GM23338 (cell line): ENCODE results near the gene OOSP4B.

Source experiments
- CREB1 ChIP-seq: fragments of 250-450 bp; sonication (Bioruptor Pico); IDR thresholded peaks from 2 replicates; pipeline ENCODE4 v1.5.0; 2020; ENCODE audit warnings: low read depth, mild to moderate bottlenecking, moderate library complexity
- CTCF ChIP-seq, 2 experiments: fragments of 200-600 bp in 1 of 2; sonication (generic) in 1 of 2; conservative IDR thresholded peaks; 2 replicates each; pipeline versions ENCODE4 v1.5.1 to v1.6.1; 2016 to 2017; ENCODE audit warnings: antibody characterized with exemption in 2 of 2, low read depth in 2 of 2, mild to moderate bottlenecking in 2 of 2, moderate library complexity in 1 of 2
- EZH2 ChIP-seq: fragments of 200-600 bp; sonication (generic); IDR thresholded peaks from one replicate; pipeline ENCODE4 v1.8.0; 2017; ENCODE audit warnings: antibody characterized with exemption, mild to moderate bottlenecking, low read depth; ENCODE audit not compliant: unreplicated experiment
- EZH2phosphoT487 ChIP-seq: fragments of 200-600 bp; sonication (generic); IDR thresholded peaks from one replicate; pipeline ENCODE4 v1.8.1; 2018; ENCODE audit warnings: antibody characterized with exemption; ENCODE audit not compliant: unreplicated experiment
- JUNB ChIP-seq: IDR thresholded peaks from one replicate; pipeline ENCODE4 v1.6.1; 2016; ENCODE audit warnings: antibody characterized with exemption; ENCODE audit not compliant: unreplicated experiment
- NANOG ChIP-seq: IDR thresholded peaks from 2 replicates; pipeline ENCODE4 v1.6.1; 2016; ENCODE audit warnings: antibody characterized with exemption, borderline replicate concordance
- POLR2AphosphoS5 ChIP-seq: IDR thresholded peaks from 2 replicates; pipeline ENCODE4 v1.6.1; 2016; ENCODE audit warnings: antibody characterized with exemption, low read depth
- REST ChIP-seq: IDR thresholded peaks from one replicate; pipeline ENCODE4 v1.6.1; 2018; ENCODE audit warnings: antibody characterized with exemption; ENCODE audit not compliant: unreplicated experiment
- STAT1 ChIP-seq: IDR thresholded peaks from one replicate; pipeline ENCODE4 v1.6.1; 2016; ENCODE audit warnings: antibody characterized with exemption; ENCODE audit not compliant: unreplicated experiment
- ZNF114 ChIP-seq: fragments of 250-450 bp; sonication (Bioruptor Pico); IDR thresholded peaks from 2 replicates; pipeline ENCODE4 v1.5.0; 2020; ENCODE audit warnings: mild to moderate bottlenecking, moderate library complexity
- ZNF331 ChIP-seq: fragments of 250-450 bp; sonication (Bioruptor Pico); IDR thresholded peaks from 2 replicates; pipeline ENCODE4 v1.5.0; 2020; ENCODE audit warnings: low read depth, mild to moderate bottlenecking, moderate library complexity
- TF ChIP-seq, protein P1 (sequence below): fragments of 250-450 bp; sonication (Bioruptor Pico); IDR thresholded peaks from 2 replicates; pipeline ENCODE4 v1.5.0; 2020; ENCODE audit warnings: mild to moderate bottlenecking, moderate library complexity
- TF ChIP-seq, protein P2 (sequence below): IDR thresholded peaks from 2 replicates; pipeline ENCODE4 v1.6.1; 2016; ENCODE audit warnings: antibody characterized with exemption

- no peak for TF ChIP-seq CTCF (conservative IDR thresholded peaks at IDR 0.05; ENCODE audit: low read depth in 2 of 2)
- no peak for TF ChIP-seq JUNB
- no peak for TF ChIP-seq POLR2AphosphoS5
- TF ChIP-seq CREB1 (CRISPR knock-in tag), result no peak
- TF ChIP-seq EZH2phosphoT487, result no peak
- TF ChIP-seq, protein P1, sequence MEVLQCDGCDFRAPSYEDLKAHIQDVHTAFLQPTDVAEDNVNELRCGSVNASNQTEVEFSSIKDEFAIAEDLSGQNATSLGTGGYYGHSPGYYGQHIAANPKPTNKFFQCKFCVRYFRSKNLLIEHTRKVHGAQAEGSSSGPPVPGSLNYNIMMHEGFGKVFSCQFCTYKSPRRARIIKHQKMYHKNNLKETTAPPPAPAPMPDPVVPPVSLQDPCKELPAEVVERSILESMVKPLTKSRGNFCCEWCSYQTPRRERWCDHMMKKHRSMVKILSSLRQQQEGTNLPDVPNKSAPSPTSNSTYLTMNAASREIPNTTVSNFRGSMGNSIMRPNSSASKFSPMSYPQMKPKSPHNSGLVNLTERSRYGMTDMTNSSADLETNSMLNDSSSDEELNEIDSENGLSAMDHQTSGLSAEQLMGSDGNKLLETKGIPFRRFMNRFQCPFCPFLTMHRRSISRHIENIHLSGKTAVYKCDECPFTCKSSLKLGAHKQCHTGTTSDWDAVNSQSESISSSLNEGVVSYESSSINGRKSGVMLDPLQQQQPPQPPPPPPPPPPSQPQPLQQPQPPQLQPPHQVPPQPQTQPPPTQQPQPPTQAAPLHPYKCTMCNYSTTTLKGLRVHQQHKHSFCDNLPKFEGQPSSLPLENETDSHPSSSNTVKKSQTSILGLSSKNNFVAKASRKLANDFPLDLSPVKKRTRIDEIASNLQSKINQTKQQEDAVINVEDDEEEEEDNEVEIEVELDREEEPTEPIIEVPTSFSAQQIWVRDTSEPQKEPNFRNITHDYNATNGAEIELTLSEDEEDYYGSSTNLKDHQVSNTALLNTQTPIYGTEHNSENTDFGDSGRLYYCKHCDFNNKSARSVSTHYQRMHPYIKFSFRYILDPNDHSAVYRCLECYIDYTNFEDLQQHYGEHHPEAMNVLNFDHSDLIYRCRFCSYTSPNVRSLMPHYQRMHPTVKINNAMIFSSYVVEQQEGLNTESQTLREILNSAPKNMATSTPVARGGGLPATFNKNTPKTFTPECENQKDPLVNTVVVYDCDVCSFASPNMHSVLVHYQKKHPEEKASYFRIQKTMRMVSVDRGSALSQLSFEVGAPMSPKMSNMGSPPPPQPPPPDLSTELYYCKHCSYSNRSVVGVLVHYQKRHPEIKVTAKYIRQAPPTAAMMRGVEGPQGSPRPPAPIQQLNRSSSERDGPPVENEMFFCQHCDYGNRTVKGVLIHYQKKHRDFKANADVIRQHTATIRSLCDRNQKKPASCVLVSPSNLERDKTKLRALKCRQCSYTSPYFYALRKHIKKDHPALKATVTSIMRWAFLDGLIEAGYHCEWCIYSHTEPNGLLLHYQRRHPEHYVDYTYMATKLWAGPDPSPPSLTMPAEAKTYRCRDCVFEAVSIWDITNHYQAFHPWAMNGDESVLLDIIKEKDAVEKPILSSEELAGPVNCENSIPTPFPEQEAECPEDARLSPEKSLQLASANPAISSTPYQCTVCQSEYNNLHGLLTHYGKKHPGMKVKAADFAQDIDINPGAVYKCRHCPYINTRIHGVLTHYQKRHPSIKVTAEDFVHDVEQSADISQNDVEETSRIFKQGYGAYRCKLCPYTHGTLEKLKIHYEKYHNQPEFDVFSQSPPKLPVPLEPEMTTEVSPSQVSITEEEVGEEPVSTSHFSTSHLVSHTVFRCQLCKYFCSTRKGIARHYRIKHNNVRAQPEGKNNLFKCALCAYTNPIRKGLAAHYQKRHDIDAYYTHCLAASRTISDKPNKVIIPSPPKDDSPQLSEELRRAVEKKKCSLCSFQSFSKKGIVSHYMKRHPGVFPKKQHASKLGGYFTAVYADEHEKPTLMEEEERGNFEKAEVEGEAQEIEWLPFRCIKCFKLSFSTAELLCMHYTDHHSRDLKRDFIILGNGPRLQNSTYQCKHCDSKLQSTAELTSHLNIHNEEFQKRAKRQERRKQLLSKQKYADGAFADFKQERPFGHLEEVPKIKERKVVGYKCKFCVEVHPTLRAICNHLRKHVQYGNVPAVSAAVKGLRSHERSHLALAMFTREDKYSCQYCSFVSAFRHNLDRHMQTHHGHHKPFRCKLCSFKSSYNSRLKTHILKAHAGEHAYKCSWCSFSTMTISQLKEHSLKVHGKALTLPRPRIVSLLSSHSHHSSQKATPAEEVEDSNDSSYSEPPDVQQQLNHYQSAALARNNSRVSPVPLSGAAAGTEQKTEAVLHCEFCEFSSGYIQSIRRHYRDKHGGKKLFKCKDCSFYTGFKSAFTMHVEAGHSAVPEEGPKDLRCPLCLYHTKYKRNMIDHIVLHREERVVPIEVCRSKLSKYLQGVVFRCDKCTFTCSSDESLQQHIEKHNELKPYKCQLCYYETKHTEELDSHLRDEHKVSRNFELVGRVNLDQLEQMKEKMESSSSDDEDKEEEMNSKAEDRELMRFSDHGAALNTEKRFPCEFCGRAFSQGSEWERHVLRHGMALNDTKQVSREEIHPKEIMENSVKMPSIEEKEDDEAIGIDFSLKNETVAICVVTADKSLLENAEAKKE (CRISPR knock-in tag), result no peak
- no peak for TF ChIP-seq EZH2
- TF ChIP-seq REST, result no peak
- no peak for TF ChIP-seq STAT1
- TF ChIP-seq, protein P2, sequence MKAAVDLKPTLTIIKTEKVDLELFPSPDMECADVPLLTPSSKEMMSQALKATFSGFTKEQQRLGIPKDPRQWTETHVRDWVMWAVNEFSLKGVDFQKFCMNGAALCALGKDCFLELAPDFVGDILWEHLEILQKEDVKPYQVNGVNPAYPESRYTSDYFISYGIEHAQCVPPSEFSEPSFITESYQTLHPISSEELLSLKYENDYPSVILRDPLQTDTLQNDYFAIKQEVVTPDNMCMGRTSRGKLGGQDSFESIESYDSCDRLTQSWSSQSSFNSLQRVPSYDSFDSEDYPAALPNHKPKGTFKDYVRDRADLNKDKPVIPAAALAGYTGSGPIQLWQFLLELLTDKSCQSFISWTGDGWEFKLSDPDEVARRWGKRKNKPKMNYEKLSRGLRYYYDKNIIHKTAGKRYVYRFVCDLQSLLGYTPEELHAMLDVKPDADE, result no peak
- TF ChIP-seq NANOG, result no peak
- no peak for TF ChIP-seq ZNF331 (CRISPR knock-in tag)
- TF ChIP-seq ZNF114, result no peak
Measured at GRCh38 chr11:59997800-59998199, 19.2 kb upstream of the OOSP4B start.
